ENCODE results near the gene EIF2AK2.

EIF2AK2 gene

GRCh38 chr2:37167636-37168180 is 10.9 kb upstream of the EIF2AK2 start:
- Histone ChIP-seq H4K20me1 (ENCODE audit: insufficient read depth, low read length, poor library complexity, severe bottlenecking) (no peaks in the 10 kb centered on the region), H3K9ac (ENCODE audit: low read depth, low read length, poor library complexity, severe bottlenecking) (no peak overlapping the region), H3K9me2 (replicated peaks; ENCODE audit: low read depth, low read length) (no peaks in the 10 kb centered on the region), H3K4me3 (ENCODE audit: low read length, poor library complexity, severe bottlenecking) (no peak overlapping the region), H3K4me1 (ENCODE audit: insufficient read depth, low read length, poor library complexity, severe bottlenecking) (no peaks in the 10 kb centered on the region), H2AFZ (ENCODE audit: low read length) (no peak overlapping the region), H3K27me3 (ENCODE audit: insufficient read depth, low read length, poor library complexity, severe bottlenecking) (no peaks in the 10 kb centered on the region), H3K79me2 (ENCODE audit: insufficient read depth, low read length) (no peaks in the 10 kb centered on the region), H3K4me2 (ENCODE audit: low read depth, low read length, poor library complexity, severe bottlenecking) (no peak overlapping the region), H3K36me3 (ENCODE audit: insufficient read depth, low read length) (no peaks in the 10 kb centered on the region; the same call in 1 of the 2 replicates), H3F3A (ENCODE audit: low read depth) (no peaks in the 10 kb centered on the region), H3K9me3 (ENCODE audit: insufficient read depth, low read depth, low read length) (peaks cover 6% of the 10 kb centered on the region; the same call in 1 of the 2 replicates)
- TF ChIP-seq, protein P1, sequence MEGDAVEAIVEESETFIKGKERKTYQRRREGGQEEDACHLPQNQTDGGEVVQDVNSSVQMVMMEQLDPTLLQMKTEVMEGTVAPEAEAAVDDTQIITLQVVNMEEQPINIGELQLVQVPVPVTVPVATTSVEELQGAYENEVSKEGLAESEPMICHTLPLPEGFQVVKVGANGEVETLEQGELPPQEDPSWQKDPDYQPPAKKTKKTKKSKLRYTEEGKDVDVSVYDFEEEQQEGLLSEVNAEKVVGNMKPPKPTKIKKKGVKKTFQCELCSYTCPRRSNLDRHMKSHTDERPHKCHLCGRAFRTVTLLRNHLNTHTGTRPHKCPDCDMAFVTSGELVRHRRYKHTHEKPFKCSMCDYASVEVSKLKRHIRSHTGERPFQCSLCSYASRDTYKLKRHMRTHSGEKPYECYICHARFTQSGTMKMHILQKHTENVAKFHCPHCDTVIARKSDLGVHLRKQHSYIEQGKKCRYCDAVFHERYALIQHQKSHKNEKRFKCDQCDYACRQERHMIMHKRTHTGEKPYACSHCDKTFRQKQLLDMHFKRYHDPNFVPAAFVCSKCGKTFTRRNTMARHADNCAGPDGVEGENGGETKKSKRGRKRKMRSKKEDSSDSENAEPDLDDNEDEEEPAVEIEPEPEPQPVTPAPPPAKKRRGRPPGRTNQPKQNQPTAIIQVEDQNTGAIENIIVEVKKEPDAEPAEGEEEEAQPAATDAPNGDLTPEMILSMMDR (conservative IDR thresholded peaks at IDR 0.05; ENCODE audit: low read length) = no peak
- no peak for TF ChIP-seq EZH2phosphoT487 (IDR thresholded peaks at IDR 0.05; ENCODE audit: borderline replicate concordance)

DNA sequence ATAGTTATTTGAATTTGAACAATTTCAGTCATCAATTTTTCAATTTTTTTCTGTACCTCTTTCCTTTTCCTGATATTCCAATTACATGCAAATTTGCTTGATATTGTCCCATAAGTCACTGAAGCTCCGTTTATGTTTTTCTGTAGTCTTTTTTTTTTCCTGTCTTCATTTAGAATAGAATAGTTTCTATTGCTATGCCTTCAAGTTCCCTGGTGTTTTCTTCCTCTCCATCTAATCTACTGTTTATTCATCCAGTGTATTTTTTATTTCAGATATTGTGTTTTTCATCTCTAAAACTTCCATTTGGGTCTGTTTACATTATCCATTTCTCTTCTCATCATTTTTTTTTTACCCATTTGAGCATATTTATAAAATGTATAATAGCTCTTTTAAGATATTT is 8.0 kb upstream of the EIF2AK2 start:
- H4K20me1 ChIP-seq (ENCODE audit: insufficient read depth, low read length, poor library complexity, severe bottlenecking) = no peaks in the 10 kb centered on the region
- H3K4me1 ChIP-seq (ENCODE audit: insufficient read depth, low read length, poor library complexity, severe bottlenecking) = no peaks in the 10 kb centered on the region
- no peak overlapping the region for H3K9ac ChIP-seq (ENCODE audit: low read depth, low read length, poor library complexity, severe bottlenecking)
- H3K36me3 ChIP-seq (ENCODE audit: insufficient read depth, low read length) = no peaks in the 10 kb centered on the region; the same call in 1 of the 2 replicates
- H3K9me2 ChIP-seq (replicated peaks; ENCODE audit: low read depth, low read length) = no peaks in the 10 kb centered on the region
- no peaks in the 10 kb centered on the region for H3F3A ChIP-seq (ENCODE audit: low read depth)
- no peak overlapping the region for H2AFZ ChIP-seq (ENCODE audit: low read length)
- peaks cover 6% of the 10 kb centered on the region; the same call in 1 of the 2 replicates for H3K9me3 ChIP-seq (ENCODE audit: insufficient read depth, low read depth, low read length)
- TF ChIP-seq, protein P1 (conservative IDR thresholded peaks at IDR 0.05; ENCODE audit: low read length) = no peak
- no peak for TF ChIP-seq EZH2phosphoT487 (IDR thresholded peaks at IDR 0.05; ENCODE audit: borderline replicate concordance)
- no peaks in the 10 kb centered on the region for H3K27me3 ChIP-seq (ENCODE audit: insufficient read depth, low read length, poor library complexity, severe bottlenecking)
- no peaks in the 10 kb centered on the region for H3K79me2 ChIP-seq (ENCODE audit: insufficient read depth, low read length)
- no peak overlapping the region for H3K4me3 ChIP-seq (ENCODE audit: low read length, poor library complexity, severe bottlenecking)
- H3K4me2 ChIP-seq (ENCODE audit: low read depth, low read length, poor library complexity, severe bottlenecking) = no peak overlapping the region

DNA sequence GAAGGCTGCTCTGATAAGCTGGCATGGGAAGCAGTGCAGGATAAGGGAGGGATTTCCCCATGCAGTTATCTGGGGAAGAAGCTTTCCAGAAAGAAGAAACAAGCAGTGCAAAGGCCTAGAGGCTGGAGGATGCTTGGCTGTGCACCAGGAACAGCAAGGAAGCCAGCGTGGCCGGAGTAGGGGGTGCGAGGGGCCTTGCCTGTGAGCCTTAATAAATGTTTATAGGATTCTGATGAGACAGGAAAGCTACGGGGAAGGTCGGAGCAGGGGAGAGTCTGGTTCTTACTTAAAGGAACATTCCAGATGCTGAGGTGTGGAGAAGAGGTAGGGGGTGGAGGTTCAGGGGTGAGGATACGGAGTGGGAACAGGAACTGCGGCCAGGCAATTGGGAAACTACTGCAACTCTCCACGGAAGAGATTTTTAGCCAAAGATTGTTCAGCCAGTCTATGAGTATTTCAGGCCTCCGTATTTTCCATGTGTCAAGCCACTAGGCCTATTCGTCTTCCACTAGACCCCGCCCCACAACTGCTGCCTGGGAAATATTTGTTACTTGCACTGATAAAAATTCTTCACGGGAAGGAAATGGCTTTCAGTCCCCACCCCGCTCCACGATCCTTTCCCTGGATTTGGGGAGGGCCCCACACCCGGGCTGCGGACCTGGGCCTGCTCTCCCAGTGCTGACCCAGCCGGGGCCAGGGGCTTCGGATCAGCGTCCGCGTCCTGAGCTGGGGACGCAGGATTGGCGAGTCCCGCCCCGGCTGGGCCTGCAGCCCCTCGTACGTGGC is 516 bp downstream of the EIF2AK2 start:
- Histone ChIP-seq H3F3A (ENCODE audit: low read depth) (no peaks in the 10 kb centered on the region), H3K36me3 (ENCODE audit: insufficient read depth, low read length) (0 out of 2 replicates have a peak, but pooled peaks cover 3% of the 10 kb centered on the region), H3K4me2 (ENCODE audit: low read depth, low read length, poor library complexity, severe bottlenecking) (peak overlapping the region; percentile 99), H2AFZ (ENCODE audit: low read length) (peak overlapping the region; percentile 95), H4K20me1 (ENCODE audit: insufficient read depth, low read length, poor library complexity, severe bottlenecking) (peaks cover 14% of the 10 kb centered on the region), H3K27me3 (ENCODE audit: insufficient read depth, low read length, poor library complexity, severe bottlenecking) (no peaks in the 10 kb centered on the region), H3K9ac (ENCODE audit: low read depth, low read length, poor library complexity, severe bottlenecking) (peak overlapping the region; percentile 96), H3K4me1 (ENCODE audit: insufficient read depth, low read length, poor library complexity, severe bottlenecking) (peaks cover 30% of the 10 kb centered on the region), H3K4me3 (ENCODE audit: low read length, poor library complexity, severe bottlenecking) (peak overlapping the region; percentile 86), H3K9me2 (replicated peaks; ENCODE audit: low read depth, low read length) (no peaks in the 10 kb centered on the region), H3K9me3 (ENCODE audit: insufficient read depth, low read depth, low read length) (no peaks in the 10 kb centered on the region), H3K79me2 (ENCODE audit: insufficient read depth, low read length) (peaks cover 56% of the 10 kb centered on the region)
- TF ChIP-seq, protein P1 (conservative IDR thresholded peaks at IDR 0.05; ENCODE audit: low read length) = no peak
- no peak for TF ChIP-seq EZH2phosphoT487 (IDR thresholded peaks at IDR 0.05; ENCODE audit: borderline replicate concordance)
